Uterus (tissue), 2 donors: ENCODE data around the gene MAPKAPK3.

Experiments
- POLR2A ChIP-seq, 2 donors: fragments of 450-650 bp; IDR thresholded peaks; one replicate each; pipeline ENCODE4 v1.6.1; 2016; ENCODE audit warnings: antibody characterized with exemption in 2 of 2, mild to moderate bottlenecking in 1 of 2, moderate library complexity in 1 of 2
- TF ChIP-seq, protein P1 (sequence below), 4 experiments: fragments of 200-600 bp in 2 of 4; fragments of 450-650 bp in 2 of 4; sonication (generic) in 2 of 4; IDR thresholded peaks; one replicate each; pipeline ENCODE4 v1.5.1; 2016 to 2019; ENCODE audit warnings: antibody characterized with exemption in 4 of 4, mild to moderate bottlenecking in 2 of 4, moderate library complexity in 1 of 4

DNA sequence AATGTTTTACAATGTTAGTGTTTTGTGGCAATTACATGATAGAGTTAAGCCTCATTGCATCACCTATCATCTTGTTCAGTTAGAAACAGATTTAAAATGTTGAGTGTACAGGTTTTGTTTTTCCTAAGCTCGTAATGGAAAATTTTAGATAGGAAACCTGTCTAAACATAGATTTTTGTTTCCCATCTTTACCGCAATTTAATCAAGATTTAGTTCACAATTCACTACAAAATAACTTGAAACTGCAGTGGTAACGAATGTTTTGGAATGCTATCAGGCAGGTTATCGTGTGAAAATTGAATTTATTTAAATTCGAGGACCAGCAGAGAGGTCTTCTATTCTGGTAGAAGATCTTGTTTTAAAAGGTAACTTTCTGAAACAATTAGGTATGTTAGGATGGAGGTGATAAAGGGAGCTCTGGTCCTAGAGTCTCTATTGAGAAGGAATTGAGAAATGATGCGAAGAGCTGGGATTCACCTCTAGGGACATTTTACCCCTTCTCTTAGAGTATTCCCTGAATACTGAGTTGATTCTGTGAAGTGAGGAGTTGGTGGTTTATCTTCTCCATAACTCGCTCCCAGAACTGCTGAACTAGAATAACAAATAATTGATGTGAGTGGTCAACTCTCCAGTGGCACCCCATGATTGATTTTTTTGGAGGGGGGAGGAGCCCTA is 59.2 kb downstream of the MAPKAPK3 start:
- no peak for TF ChIP-seq POLR2A (IDR thresholded peaks at IDR 0.05)
- TF ChIP-seq, protein P1, sequence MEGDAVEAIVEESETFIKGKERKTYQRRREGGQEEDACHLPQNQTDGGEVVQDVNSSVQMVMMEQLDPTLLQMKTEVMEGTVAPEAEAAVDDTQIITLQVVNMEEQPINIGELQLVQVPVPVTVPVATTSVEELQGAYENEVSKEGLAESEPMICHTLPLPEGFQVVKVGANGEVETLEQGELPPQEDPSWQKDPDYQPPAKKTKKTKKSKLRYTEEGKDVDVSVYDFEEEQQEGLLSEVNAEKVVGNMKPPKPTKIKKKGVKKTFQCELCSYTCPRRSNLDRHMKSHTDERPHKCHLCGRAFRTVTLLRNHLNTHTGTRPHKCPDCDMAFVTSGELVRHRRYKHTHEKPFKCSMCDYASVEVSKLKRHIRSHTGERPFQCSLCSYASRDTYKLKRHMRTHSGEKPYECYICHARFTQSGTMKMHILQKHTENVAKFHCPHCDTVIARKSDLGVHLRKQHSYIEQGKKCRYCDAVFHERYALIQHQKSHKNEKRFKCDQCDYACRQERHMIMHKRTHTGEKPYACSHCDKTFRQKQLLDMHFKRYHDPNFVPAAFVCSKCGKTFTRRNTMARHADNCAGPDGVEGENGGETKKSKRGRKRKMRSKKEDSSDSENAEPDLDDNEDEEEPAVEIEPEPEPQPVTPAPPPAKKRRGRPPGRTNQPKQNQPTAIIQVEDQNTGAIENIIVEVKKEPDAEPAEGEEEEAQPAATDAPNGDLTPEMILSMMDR (IDR thresholded peaks at IDR 0.05) = no peak
